LNCAP (cell line): ENCODE data around the gene WFIKKN1.

Source experiments
- CTCF ChIP-seq: fragments of 450-650 bp; IDR thresholded peaks from 2 replicates; pipeline ENCODE4 v1.5.1; 2017; ENCODE audit warnings: mild to moderate bottlenecking

WFIKKN1 gene

GRCh38 chr16:586047-586644 is 44.6 kb upstream of the WFIKKN1 start:
- TF ChIP-seq CTCF, result no peak

GRCh38 chr16:586645-587590 is 43.9 kb upstream of the WFIKKN1 start:
- TF ChIP-seq CTCF, result no peak

- TF ChIP-seq CTCF, result no peak
Measured at GRCh38 chr16:588639-588888, 42.2 kb upstream of the WFIKKN1 start.

GRCh38 chr16:588889-589657 is 41.7 kb upstream of the WFIKKN1 start:
- TF ChIP-seq CTCF, result no peak

DNA sequence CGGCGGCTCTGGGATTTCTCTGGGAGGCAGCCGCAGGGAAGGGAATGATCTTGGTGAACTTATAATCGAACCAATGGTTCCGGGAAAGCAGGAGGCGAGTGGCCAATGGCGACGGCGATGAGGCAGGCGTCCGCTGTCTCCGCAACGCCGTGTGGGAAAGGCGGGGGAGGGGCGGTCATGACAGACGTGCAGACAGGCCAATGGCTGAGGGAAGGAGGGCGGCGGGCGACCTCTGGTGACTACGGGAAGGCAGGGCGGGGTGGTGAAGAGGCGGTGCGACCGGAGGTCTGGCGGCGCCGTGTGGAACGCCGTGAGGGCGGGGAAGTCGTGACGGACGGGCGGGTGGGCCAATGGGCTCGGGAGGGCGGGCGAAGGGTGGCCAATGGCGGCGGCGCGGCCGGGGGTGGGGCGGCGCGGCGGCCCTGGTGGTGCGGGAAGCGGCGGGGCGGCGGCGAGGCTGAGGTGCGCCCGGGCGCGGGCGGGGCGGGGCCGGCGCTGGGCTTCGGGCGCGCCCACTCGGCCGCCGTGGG is 41.1 kb upstream of the WFIKKN1 start, which contains the start of gene RAB40C:
Gene RAB40C (plus strand): TSS at position 409 of the 530 bp plus-strand sequence. CDS start 226 bp downstream, outside the sequence.
- no peak for TF ChIP-seq CTCF

GRCh38 chr16:590188-590814 is 40.5 kb upstream of the WFIKKN1 start:
- 0 out of 2 replicates have a peak, but pooled peaks have one; percentile 17 for TF ChIP-seq CTCF

DNA sequence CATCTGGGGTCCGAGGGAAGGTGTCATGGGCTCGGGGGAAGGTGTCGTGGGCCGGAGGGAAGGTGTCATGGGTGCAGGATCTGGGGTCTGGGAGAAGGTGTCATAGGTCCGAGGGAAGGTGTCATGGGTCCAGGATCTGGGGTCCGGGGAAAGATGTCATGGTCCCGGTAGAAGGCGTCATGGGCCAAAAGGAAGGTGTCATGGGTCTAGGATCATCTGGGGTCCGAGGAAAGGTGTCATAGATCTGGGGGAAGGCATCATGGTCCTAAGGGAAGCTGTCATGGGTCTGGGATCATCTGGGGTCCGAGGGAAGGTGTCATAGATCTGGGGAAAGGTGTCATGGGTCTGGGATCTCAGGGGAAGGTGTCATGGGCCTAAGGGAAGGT is 40.0 kb upstream of the WFIKKN1 start:
- TF ChIP-seq CTCF, result no peak
